HL-60 (cell line): ENCODE data around the gene RAB6D.
"Not testable (repeated sequence)": the region's sequence is repeated elsewhere in the genome, so short reads cannot be mapped to it uniquely, and the experiment has no call there.

Experiments
- GABPA ChIP-seq: IDR thresholded peaks from 2 replicates; pipeline ENCODE4 v1.6.1; 2012; ENCODE audit warnings: low read depth
- POLR2AphosphoS5 ChIP-seq: IDR thresholded peaks from 2 replicates; pipeline ENCODE4 v1.6.1; 2012; ENCODE audit warnings: low read depth
- TF ChIP-seq, protein P1 (sequence below): IDR thresholded peaks from one replicate; pipeline ENCODE4 v1.5.1; 2011; ENCODE audit warnings: low read length, control low read depth, inconsistent platforms; ENCODE audit not compliant: insufficient read depth
- TF ChIP-seq, protein P2 (sequence below): IDR thresholded peaks from 2 replicates; pipeline ENCODE4 v1.6.1; 2012; ENCODE audit warnings: low read depth; ENCODE audit not compliant: insufficient replicate concordance

DNA sequence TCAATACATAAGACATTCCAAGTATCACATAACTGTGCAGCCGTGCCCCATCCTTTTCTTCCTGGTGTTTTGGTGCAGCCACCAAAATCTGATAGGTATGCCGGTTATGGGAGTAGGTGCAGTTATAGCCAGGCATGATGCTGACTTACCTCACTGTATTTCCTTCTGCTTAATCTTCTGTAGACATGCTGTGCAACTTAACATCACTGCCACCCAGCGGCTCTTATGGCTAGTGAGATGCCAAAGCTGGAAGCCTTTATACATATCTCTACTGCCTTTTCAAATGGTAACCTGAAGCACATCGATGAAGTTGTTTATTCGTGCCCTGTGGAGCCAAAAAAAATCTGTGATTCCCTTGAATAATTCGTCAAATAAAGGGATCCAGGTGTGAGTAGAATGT lies 28.6 kb downstream of the RAB6D start:
- TF ChIP-seq, protein P1, sequence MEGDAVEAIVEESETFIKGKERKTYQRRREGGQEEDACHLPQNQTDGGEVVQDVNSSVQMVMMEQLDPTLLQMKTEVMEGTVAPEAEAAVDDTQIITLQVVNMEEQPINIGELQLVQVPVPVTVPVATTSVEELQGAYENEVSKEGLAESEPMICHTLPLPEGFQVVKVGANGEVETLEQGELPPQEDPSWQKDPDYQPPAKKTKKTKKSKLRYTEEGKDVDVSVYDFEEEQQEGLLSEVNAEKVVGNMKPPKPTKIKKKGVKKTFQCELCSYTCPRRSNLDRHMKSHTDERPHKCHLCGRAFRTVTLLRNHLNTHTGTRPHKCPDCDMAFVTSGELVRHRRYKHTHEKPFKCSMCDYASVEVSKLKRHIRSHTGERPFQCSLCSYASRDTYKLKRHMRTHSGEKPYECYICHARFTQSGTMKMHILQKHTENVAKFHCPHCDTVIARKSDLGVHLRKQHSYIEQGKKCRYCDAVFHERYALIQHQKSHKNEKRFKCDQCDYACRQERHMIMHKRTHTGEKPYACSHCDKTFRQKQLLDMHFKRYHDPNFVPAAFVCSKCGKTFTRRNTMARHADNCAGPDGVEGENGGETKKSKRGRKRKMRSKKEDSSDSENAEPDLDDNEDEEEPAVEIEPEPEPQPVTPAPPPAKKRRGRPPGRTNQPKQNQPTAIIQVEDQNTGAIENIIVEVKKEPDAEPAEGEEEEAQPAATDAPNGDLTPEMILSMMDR, result not testable (repeated sequence)
- not testable (repeated sequence) for TF ChIP-seq POLR2AphosphoS5, GABPA
- TF ChIP-seq, protein P2, sequence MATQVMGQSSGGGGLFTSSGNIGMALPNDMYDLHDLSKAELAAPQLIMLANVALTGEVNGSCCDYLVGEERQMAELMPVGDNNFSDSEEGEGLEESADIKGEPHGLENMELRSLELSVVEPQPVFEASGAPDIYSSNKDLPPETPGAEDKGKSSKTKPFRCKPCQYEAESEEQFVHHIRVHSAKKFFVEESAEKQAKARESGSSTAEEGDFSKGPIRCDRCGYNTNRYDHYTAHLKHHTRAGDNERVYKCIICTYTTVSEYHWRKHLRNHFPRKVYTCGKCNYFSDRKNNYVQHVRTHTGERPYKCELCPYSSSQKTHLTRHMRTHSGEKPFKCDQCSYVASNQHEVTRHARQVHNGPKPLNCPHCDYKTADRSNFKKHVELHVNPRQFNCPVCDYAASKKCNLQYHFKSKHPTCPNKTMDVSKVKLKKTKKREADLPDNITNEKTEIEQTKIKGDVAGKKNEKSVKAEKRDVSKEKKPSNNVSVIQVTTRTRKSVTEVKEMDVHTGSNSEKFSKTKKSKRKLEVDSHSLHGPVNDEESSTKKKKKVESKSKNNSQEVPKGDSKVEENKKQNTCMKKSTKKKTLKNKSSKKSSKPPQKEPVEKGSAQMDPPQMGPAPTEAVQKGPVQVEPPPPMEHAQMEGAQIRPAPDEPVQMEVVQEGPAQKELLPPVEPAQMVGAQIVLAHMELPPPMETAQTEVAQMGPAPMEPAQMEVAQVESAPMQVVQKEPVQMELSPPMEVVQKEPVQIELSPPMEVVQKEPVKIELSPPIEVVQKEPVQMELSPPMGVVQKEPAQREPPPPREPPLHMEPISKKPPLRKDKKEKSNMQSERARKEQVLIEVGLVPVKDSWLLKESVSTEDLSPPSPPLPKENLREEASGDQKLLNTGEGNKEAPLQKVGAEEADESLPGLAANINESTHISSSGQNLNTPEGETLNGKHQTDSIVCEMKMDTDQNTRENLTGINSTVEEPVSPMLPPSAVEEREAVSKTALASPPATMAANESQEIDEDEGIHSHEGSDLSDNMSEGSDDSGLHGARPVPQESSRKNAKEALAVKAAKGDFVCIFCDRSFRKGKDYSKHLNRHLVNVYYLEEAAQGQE, result not testable (repeated sequence)
